HG03280 (cell line): ENCODE measurements around the gene HOPX.
"Not testable (repeated sequence)": the region's sequence is repeated elsewhere in the genome, so short reads cannot be mapped to it uniquely, and the experiment has no call there.

Experiments
- ATAC-seq: cut with Tn5 transposase; IDR thresholded peaks from one replicate; pipeline ENCODE4 v1.9.1; 2021; ENCODE audit warnings: mild to moderate bottlenecking, moderate library complexity; ENCODE audit not compliant: unreplicated experiment

Gene HOPX

GRCh38 chr4:56689201-56689969 is 8.3 kb upstream of the HOPX start:
- ATAC-seq: no peak

- ATAC-seq: no peak
These were observed 7.1 kb upstream of the HOPX start for GRCh38 chr4:56688094-56688647.

GRCh38 chr4:56686537-56687231 is 5.6 kb upstream of the HOPX start:
- no peak for ATAC-seq

GRCh38 chr4:56684320-56685050 is 3.4 kb upstream of the HOPX start:
- no peak for ATAC-seq

GRCh38 chr4:56683455-56683854 is 2.4 kb upstream of the HOPX start:
- ATAC-seq: no peak

- ATAC-seq: no peak
These were observed 893 bp upstream of the HOPX start for GRCh38 chr4:56681853-56682525.

GRCh38 chr4:56680266-56680665 is 830 bp downstream of the HOPX start:
- no peak for ATAC-seq

- no peak for ATAC-seq
These were observed 3.4 kb downstream of the HOPX start for GRCh38 chr4:56677711-56678110.

- ATAC-seq: no peak
These were observed 6.1 kb downstream of the HOPX start for GRCh38 chr4:56674984-56675383.

GRCh38 chr4:56671860-56672259 is 9.2 kb downstream of the HOPX start:
- ATAC-seq: no peak

- ATAC-seq: no peak
These were observed 9.7 kb downstream of the HOPX start for GRCh38 chr4:56671373-56671772.

- ATAC-seq: no peak
These were observed 12.8 kb downstream of the HOPX start for GRCh38 chr4:56668267-56668666.

GRCh38 chr4:56667396-56667795 is 13.7 kb downstream of the HOPX start:
- ATAC-seq: not testable (repeated sequence)

GRCh38 chr4:56666279-56666678 is 14.8 kb downstream of the HOPX start:
- ATAC-seq: no peak

- ATAC-seq: no peak
These were observed 15.3 kb downstream of the HOPX start for GRCh38 chr4:56665781-56666180.

- no peak for ATAC-seq
These were observed 18.2 kb downstream of the HOPX start for GRCh38 chr4:56662782-56663468.

- no peak for ATAC-seq
These were observed 21.1 kb downstream of the HOPX start for GRCh38 chr4:56659946-56660345.

- no peak for ATAC-seq
These were observed 22.6 kb downstream of the HOPX start for GRCh38 chr4:56658528-56658927.

GRCh38 chr4:56657818-56658217 is 23.3 kb downstream of the HOPX start:
- ATAC-seq: no peak

- no peak for ATAC-seq
These were observed 24.0 kb downstream of the HOPX start for GRCh38 chr4:56657128-56657527.

- ATAC-seq: no peak
These were observed 24.8 kb downstream of the HOPX start for GRCh38 chr4:56656346-56656643.
